Activated CD4-positive, alpha-beta memory T cell treated with anti-CD3 and anti-CD28 coated beads, Interleukin-2, amount 10 ng/mL, durations not matched to agents 7 days and 5 days (primary cell): ENCODE measurements around the gene PRXL2C. TPM values are rescaled to one million over a fixed set of nuclear protein-coding genes. Genes with fewer than 3 reads are reported as not detected.
"Not testable (repeated sequence)": the region's sequence is repeated elsewhere in the genome, so short reads cannot be mapped to it uniquely, and the experiment has no call there.

Source experiments
- CTCF ChIA-PET: fragments of 350-600 bp; sonication (Branson Sonifier 250); formaldehyde crosslinking; loops from one replicate; lab custom pipeline; 2021; ENCODE audit warnings: antibody characterized with exemption, inconsistent platforms; lab: Charles Lee
- POLR2A ChIA-PET: fragments of 350-600 bp; sonication (Branson Sonifier 250); formaldehyde crosslinking; loops from one replicate; lab custom pipeline; 2021; ENCODE audit warnings: antibody characterized with exemption; lab: Charles Lee
- DNase-seq: peaks from one replicate; pipeline ENCODE4 v3.0.0-alpha.2; 2020
- H3K27ac Mint-ChIP-seq: one replicate; pipeline ENCODE4 v1.8.0; 2021; ENCODE audit warnings: mild to moderate bottlenecking, mixed read lengths
- H3K27me3 Mint-ChIP-seq: one replicate; pipeline ENCODE4 v1.8.0; 2021; ENCODE audit warnings: mixed read lengths
- H3K36me3 Mint-ChIP-seq: one replicate; pipeline ENCODE4 v1.8.0; 2021; ENCODE audit warnings: low read depth, mixed read lengths
- H3K4me1 Mint-ChIP-seq: one replicate; pipeline ENCODE4 v1.8.0; 2021; ENCODE audit warnings: mixed read lengths
- H3K4me3 Mint-ChIP-seq: one replicate; pipeline ENCODE4 v1.8.0; 2021; ENCODE audit warnings: mild to moderate bottlenecking, mixed read lengths
- H3K9me3 Mint-ChIP-seq: one replicate; pipeline ENCODE4 v1.8.0; 2021; ENCODE audit warnings: mixed read lengths
- total RNA-seq, 2 experiments: library from RNA; stranded (reverse); gene quantifications; one replicate each; pipeline ENCODE4 v1.2.3, GENCODE V29; 2021

PRXL2C gene
- total RNA-seq = 10 to 100 TPM; 11.2 to 13.4 TPM

- H3K4me3 Mint-ChIP-seq = peak within 1 kb of the TSS; percentile 90
- ChIA-PET POLR2A (interaction anchor here (0.9 to 2.0 kb wide), 4 partner anchors 11 to 206 kb away, joined by 3 to 7 read pairs (median 4); partner anchors contain the start of genes HABP4 and ZNF510), CTCF (interaction anchor here (0.8 to 1.9 kb wide), 4 partner anchors 80 to 328 kb away, joined by 3 to 4 read pairs (median 4); no protein-coding TSS in a partner anchor)
- peaks cover 12% of the 10 kb centered on the region for H3K36me3 Mint-ChIP-seq
- H3K27ac Mint-ChIP-seq = peak within 1 kb of the TSS; percentile 82
- peaks cover 17% of the 10 kb centered on the region for H3K4me1 Mint-ChIP-seq
- no peaks in the 10 kb centered on the region for H3K9me3 Mint-ChIP-seq
- peaks cover 3% of the 10 kb centered on the region for H3K27me3 Mint-ChIP-seq
- peak; percentile 84 for DNase-seq
Observed at GRCh38 chr9:96655198-96655851, at the start of gene PRXL2C. TSS of gene PRXL2C (minus strand) at chr9:96655317. CDS start at chr9:96655281, 36 bp downstream.

GRCh38 chr9:96700721-96701375, 45.7 kb upstream of the PRXL2C start:
- H3K36me3 Mint-ChIP-seq, H3K4me3 Mint-ChIP-seq, H3K4me1 Mint-ChIP-seq, POLR2A ChIA-PET, DNase-seq, CTCF ChIA-PET, H3K27me3 Mint-ChIP-seq, H3K27ac Mint-ChIP-seq: not testable (repeated sequence)
- H3K9me3 Mint-ChIP-seq = peaks cover 24% of the 10 kb centered on the region

GRCh38 chr9:96691326-96691725, 36.2 kb upstream of the PRXL2C start:
- Mint-ChIP-seq H3K36me3 (peaks cover 4% of the 10 kb centered on the region), H3K4me3 (no peak overlapping the region), H3K9me3 (peaks cover 19% of the 10 kb centered on the region), H3K27me3 (peaks cover 8% of the 10 kb centered on the region), H3K27ac (no peak overlapping the region), H3K4me1 (peaks cover 3% of the 10 kb centered on the region)
- no peak for DNase-seq
- CTCF ChIA-PET = no interaction called here
- POLR2A ChIA-PET = interaction anchor here (0.8 kb wide), 1 partner anchor 838 kb away, joined by 3 read pairs; no protein-coding TSS in a partner anchor

GRCh38 chr9:96688745-96689464, 33.8 kb upstream of the PRXL2C start:
- Mint-ChIP-seq H3K9me3 (peaks cover 19% of the 10 kb centered on the region), H3K4me3 (no peak overlapping the region), H3K27me3 (peaks cover 8% of the 10 kb centered on the region), H3K27ac (no peak overlapping the region), H3K4me1 (peaks cover 3% of the 10 kb centered on the region), H3K36me3 (peaks cover 4% of the 10 kb centered on the region)
- CTCF ChIA-PET = no interaction called here
- DNase-seq = no peak
- POLR2A ChIA-PET = no interaction called here

- Mint-ChIP-seq H3K9me3 (peaks cover 17% of the 10 kb centered on the region), H3K27ac (no peak overlapping the region), H3K4me3 (no peak overlapping the region), H3K27me3 (peaks cover 8% of the 10 kb centered on the region), H3K36me3 (peaks cover 4% of the 10 kb centered on the region), H3K4me1 (peaks cover 3% of the 10 kb centered on the region)
- CTCF ChIA-PET = no interaction called here
- DNase-seq = no peak
- POLR2A ChIA-PET = no interaction called here
Observed at GRCh38 chr9:96688187-96688586, 33.1 kb upstream of the PRXL2C start.

- CTCF ChIA-PET = interaction anchor here (0.9 to 1.1 kb wide), 2 partner anchors 11 to 12 kb away, joined by 3 read pairs; no protein-coding TSS in a partner anchor
Observed at GRCh38 chr9:96686638-96687335, 31.7 kb upstream of the PRXL2C start.

GRCh38 chr9:96680812-96681499, 25.8 kb upstream of the PRXL2C start:
- Mint-ChIP-seq H3K36me3 (no peaks in the 10 kb centered on the region), H3K27me3 (no peaks in the 10 kb centered on the region), H3K9me3 (no peaks in the 10 kb centered on the region), H3K4me1 (no peaks in the 10 kb centered on the region), H3K27ac (no peak overlapping the region), H3K4me3 (no peak overlapping the region)
- CTCF ChIA-PET = no interaction called here
- no peak for DNase-seq
- POLR2A ChIA-PET = no interaction called here

More at GRCh38 chr9:96686638-96687335, 31.7 kb upstream of the PRXL2C start:
- peaks cover 16% of the 10 kb centered on the region for H3K9me3 Mint-ChIP-seq
- peaks cover 8% of the 10 kb centered on the region for H3K27me3 Mint-ChIP-seq
- peak overlapping the region; percentile 67 for H3K4me3 Mint-ChIP-seq
- peak overlapping the region; percentile 3 for H3K27ac Mint-ChIP-seq
- H3K36me3 Mint-ChIP-seq = peaks cover 4% of the 10 kb centered on the region
- peaks cover 3% of the 10 kb centered on the region for H3K4me1 Mint-ChIP-seq
- POLR2A ChIA-PET = no interaction called here
- DNase-seq = peak; percentile 74

- H3K9me3 Mint-ChIP-seq = no peaks in the 10 kb centered on the region
- H3K4me3 Mint-ChIP-seq = no peak overlapping the region
- ChIA-PET CTCF (interaction anchor here (0.6 to 1.0 kb wide), 2 partner anchors 11 to 30 kb away, joined by 3 read pairs; no protein-coding TSS in a partner anchor), POLR2A (no interaction called here)
- DNase-seq = no peak
- peaks cover 2% of the 10 kb centered on the region for H3K27me3 Mint-ChIP-seq
- no peak overlapping the region for H3K27ac Mint-ChIP-seq
- no peaks in the 10 kb centered on the region for H3K4me1 Mint-ChIP-seq
- no peaks in the 10 kb centered on the region for H3K36me3 Mint-ChIP-seq
Observed at GRCh38 chr9:96674906-96675538, 19.9 kb upstream of the PRXL2C start.

- H3K36me3 Mint-ChIP-seq, H3K4me3 Mint-ChIP-seq, H3K9me3 Mint-ChIP-seq, DNase-seq, H3K27ac Mint-ChIP-seq, CTCF ChIA-PET, H3K27me3 Mint-ChIP-seq, POLR2A ChIA-PET, H3K4me1 Mint-ChIP-seq: not testable (repeated sequence)
Observed at GRCh38 chr9:96673786-96674185, 18.7 kb upstream of the PRXL2C start.

- Mint-ChIP-seq H3K9me3 (no peaks in the 10 kb centered on the region), H3K27ac (no peak overlapping the region), H3K36me3 (no peaks in the 10 kb centered on the region), H3K27me3 (peaks cover 2% of the 10 kb centered on the region), H3K4me3 (no peak overlapping the region), H3K4me1 (peaks cover 2% of the 10 kb centered on the region)
- no peak for DNase-seq
- ChIA-PET CTCF (no interaction called here), POLR2A (no interaction called here)
Observed at GRCh38 chr9:96668868-96669534, 13.9 kb upstream of the PRXL2C start.

- Mint-ChIP-seq H3K4me3 (no peak overlapping the region), H3K27me3 (peaks cover 2% of the 10 kb centered on the region), H3K4me1 (peaks cover 2% of the 10 kb centered on the region), H3K27ac (no peak overlapping the region), H3K36me3 (no peaks in the 10 kb centered on the region), H3K9me3 (no peaks in the 10 kb centered on the region)
- DNase-seq = no peak
- POLR2A ChIA-PET = interaction anchor here (0.9 to 2.4 kb wide), 2 partner anchors 13 to 216 kb away, joined by 3 to 6 read pairs; no protein-coding TSS in a partner anchor
- CTCF ChIA-PET = interaction anchor here (0.5 to 1.7 kb wide), 11 partner anchors 11 to 350 kb away, joined by 3 to 20 read pairs (median 4); partner anchors contain the start of gene HABP4
Observed at GRCh38 chr9:96667363-96667728, 12.2 kb upstream of the PRXL2C start.
